Upper lobe of left lung (tissue), 4 donors: ENCODE measurements around the gene RIMKLA.

Source experiments
- CTCF ChIP-seq, 6 experiments: fragments of 450-650 bp in 4 of 6; fragments of 200-600 bp in 2 of 6; sonication (generic) in 2 of 6; IDR thresholded peaks; one replicate each; pipeline ENCODE4 v1.5.1; 2016 to 2019; ENCODE audit warnings: antibody characterized with exemption in 6 of 6
- EP300 ChIP-seq, 4 donors: sonication (generic); formaldehyde crosslinking; IDR thresholded peaks; one replicate each; pipeline ENCODE4 v1.5.1; 2017; ENCODE audit warnings: antibody characterized with exemption in 4 of 4, control low read depth in 2 of 4
- POLR2A ChIP-seq, 4 donors: fragments of 450-650 bp; IDR thresholded peaks; one replicate each; pipeline ENCODE4 v1.5.1; 2016 to 2017; ENCODE audit warnings: antibody characterized with exemption in 4 of 4, mild to moderate bottlenecking in 2 of 4

GRCh38 chr1:42381280-42381673 is 685 bp downstream of the RIMKLA start:
- TF ChIP-seq CTCF (IDR thresholded peaks at IDR 0.05) (no peak), POLR2A (IDR thresholded peaks at IDR 0.05) (no peak), EP300 (IDR thresholded peaks at IDR 0.05) (no peak)
